Keratinocyte (primary cell): ENCODE measurements around the gene POLDIP3. TPM values are rescaled to one million over a fixed set of nuclear protein-coding genes. Genes with fewer than 3 reads are reported as not detected.

Experiments
- DNase-seq: peaks from one replicate; pipeline ENCODE4 v3.0.0-alpha.2; 2011; ENCODE audit warnings: low read depth, missing footprints, low spot score
- FAIRE-seq: peaks from 2 replicates; lab custom pipeline; 2011; peaks lifted over from hg19 to GRCh38; lab: Jason Lieb, UNC
- H2AFZ ChIP-seq: 2 replicates; pipeline ENCODE4 v1.6.0; 2012; ENCODE audit warnings: low read length, control low read depth, inconsistent platforms; ENCODE audit not compliant: control insufficient read depth
- H3K27ac ChIP-seq: 2 replicates; pipeline ENCODE4 v1.5.1; 2011; ENCODE audit warnings: low read length; ENCODE audit not compliant: control insufficient read depth, insufficient read depth
- H3K27me3 ChIP-seq: 3 replicates; pipeline ENCODE4 v1.6.0; 2011; ENCODE audit warnings: low read length; ENCODE audit not compliant: control insufficient read depth, insufficient read depth; ENCODE audit errors: extremely low read depth
- H3K36me3 ChIP-seq, 2 experiments: 2 replicates in 1 of 2; 3 replicates in 1 of 2; pipeline ENCODE4 v1.5.1; 2011; ENCODE audit warnings: low read length in 2 of 2, mild to moderate bottlenecking in 1 of 2; ENCODE audit not compliant: control insufficient read depth in 2 of 2, insufficient read depth in 2 of 2; ENCODE audit errors: extremely low read depth in 1 of 2
- H3K4me1 ChIP-seq: 3 replicates; pipeline ENCODE4 v1.5.1; 2011; ENCODE audit warnings: low read length; ENCODE audit not compliant: control insufficient read depth, insufficient read depth; ENCODE audit errors: extremely low read depth
- H3K4me2 ChIP-seq: 3 replicates; pipeline ENCODE4 v1.6.0; 2011; ENCODE audit warnings: low read depth, low read length; ENCODE audit not compliant: control insufficient read depth, insufficient read depth; ENCODE audit errors: extremely low read depth
- H3K4me3 ChIP-seq, 3 experiments: fragments of 200-600 bp in 1 of 3; sonication (generic) in 1 of 3; 2 replicates in 2 of 3; 3 replicates in 1 of 3; pipeline ENCODE4 v1.5.1; 2011 to 2016; ENCODE audit warnings: low read length in 3 of 3, mild to moderate bottlenecking in 3 of 3, control low read depth in 2 of 3, inconsistent platforms in 1 of 3, low read depth in 1 of 3, mixed read lengths in 1 of 3, mixed run types in 1 of 3, moderate library complexity in 1 of 3; ENCODE audit not compliant: control insufficient read depth in 2 of 3, insufficient read depth in 2 of 3; ENCODE audit errors: extremely low read depth in 1 of 3
- H3K79me2 ChIP-seq: 2 replicates; pipeline ENCODE4 v1.6.0; 2012; ENCODE audit warnings: low read length; ENCODE audit not compliant: control insufficient read depth, insufficient read depth
- H3K9ac ChIP-seq: 3 replicates; pipeline ENCODE4 v1.6.0; 2011; ENCODE audit warnings: low read length; ENCODE audit not compliant: control insufficient read depth, insufficient read depth; ENCODE audit errors: extremely low read depth
- H3K9me1 ChIP-seq: 3 replicates; pipeline ENCODE4 v1.6.0; 2011; ENCODE audit warnings: low read length; ENCODE audit not compliant: control insufficient read depth, insufficient read depth; ENCODE audit errors: extremely low read depth
- H3K9me3 ChIP-seq: 2 replicates; pipeline ENCODE4 v1.5.1; 2012; ENCODE audit warnings: low read depth, low read length; ENCODE audit not compliant: control insufficient read depth
- H4K20me1 ChIP-seq: 3 replicates; pipeline ENCODE4 v1.6.0; 2011; ENCODE audit warnings: low read length; ENCODE audit not compliant: control insufficient read depth, insufficient read depth; ENCODE audit errors: extremely low read depth
- EZH2 ChIP-seq: IDR thresholded peaks from one replicate; pipeline ENCODE4 v1.6.1; 2012; ENCODE audit warnings: inconsistent platforms, mild to moderate bottlenecking, low read length, moderate library complexity
- dilution Hi-C: fragments of 300-500 bp; cut with MboI; formaldehyde crosslinking; loops from one replicate; pipeline ENCODE4 v1.7.0; 2020; ENCODE audit warnings: low sequenced_read_pairs; ENCODE audit not compliant: extremely low pct_ligation_motif_present
- polyA plus RNA-seq, 5 experiments: library from polyadenylated mRNA; depleted of rRNA in 3 of 5; stranded (reverse) in 3 of 5; stranded (forward) in 1 of 5; unstranded in 1 of 5; fragments of >200 nt; gene quantifications; 1 replicate in 1 of 5; 2 replicates in 3 of 5; 3 replicates in 1 of 5; pipeline versions ENCODE4 v1.2.1 to v1.2.3, GENCODE V29; 2011 to 2012; ENCODE audit warnings: missing spikeins in 2 of 5, low read depth in 1 of 5, low replicate concordance in 1 of 5
- TF ChIP-seq, protein P1 (sequence below), 3 experiments: IDR thresholded peaks in 1 of 3; conservative IDR thresholded peaks in 1 of 3; optimal IDR thresholded peaks in 1 of 3; 2 replicates in 2 of 3; 3 replicates in 1 of 3; pipeline versions ENCODE3 to v1.5.1; 2011; ENCODE audit warnings: low read length in 3 of 3, mild to moderate bottlenecking in 3 of 3, moderate library complexity in 2 of 3, control low read depth in 1 of 3, inconsistent platforms in 1 of 3; ENCODE audit not compliant: insufficient read depth in 2 of 3; ENCODE audit errors: extremely low read depth in 1 of 3

POLDIP3 gene
- polyA plus RNA-seq, 1 donor (not counting 4 experiments of a cell fraction or from before 2014, with no cell fraction given) = 41.9 TPM

GRCh38 chr22:42632096-42632495 is 17.4 kb upstream of the POLDIP3 start:
- Histone ChIP-seq H2AFZ (no peak overlapping the region), H3K79me2 (peaks cover 27% of the 10 kb centered on the region), H3K36me3 (peaks cover 42 to 43% of the 10 kb centered on the region in 2 experiments), H3K9me1 (no peaks in the 10 kb centered on the region), H3K27me3 (no peaks in the 10 kb centered on the region), H3K4me2 (no peak overlapping the region), H3K9me3 (no peaks in the 10 kb centered on the region), H3K9ac (peak overlapping the region; percentile 33), H3K4me1 (peaks cover 33% of the 10 kb centered on the region), H3K4me3 (no peak overlapping the region), H3K27ac (no peak overlapping the region), H4K20me1 (no peaks in the 10 kb centered on the region)
- no peak for FAIRE-seq
- no peak for DNase-seq
- no peak for TF ChIP-seq EZH2
- TF ChIP-seq, protein P1, sequence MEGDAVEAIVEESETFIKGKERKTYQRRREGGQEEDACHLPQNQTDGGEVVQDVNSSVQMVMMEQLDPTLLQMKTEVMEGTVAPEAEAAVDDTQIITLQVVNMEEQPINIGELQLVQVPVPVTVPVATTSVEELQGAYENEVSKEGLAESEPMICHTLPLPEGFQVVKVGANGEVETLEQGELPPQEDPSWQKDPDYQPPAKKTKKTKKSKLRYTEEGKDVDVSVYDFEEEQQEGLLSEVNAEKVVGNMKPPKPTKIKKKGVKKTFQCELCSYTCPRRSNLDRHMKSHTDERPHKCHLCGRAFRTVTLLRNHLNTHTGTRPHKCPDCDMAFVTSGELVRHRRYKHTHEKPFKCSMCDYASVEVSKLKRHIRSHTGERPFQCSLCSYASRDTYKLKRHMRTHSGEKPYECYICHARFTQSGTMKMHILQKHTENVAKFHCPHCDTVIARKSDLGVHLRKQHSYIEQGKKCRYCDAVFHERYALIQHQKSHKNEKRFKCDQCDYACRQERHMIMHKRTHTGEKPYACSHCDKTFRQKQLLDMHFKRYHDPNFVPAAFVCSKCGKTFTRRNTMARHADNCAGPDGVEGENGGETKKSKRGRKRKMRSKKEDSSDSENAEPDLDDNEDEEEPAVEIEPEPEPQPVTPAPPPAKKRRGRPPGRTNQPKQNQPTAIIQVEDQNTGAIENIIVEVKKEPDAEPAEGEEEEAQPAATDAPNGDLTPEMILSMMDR (optimal IDR thresholded peaks at IDR 0.05 in 1 of 3, IDR thresholded peaks at IDR 0.05 in 1 of 3, conservative IDR thresholded peaks at IDR 0.05 in 1 of 3; ENCODE audit: extremely low read depth in 1 of 3, insufficient read depth in 2 of 3, low read length in 3 of 3) = peak; percentile 20 to 31 (median 24)
- dilution Hi-C loops = no loop called here

- no peak for DNase-seq
Measured at GRCh38 chr22:42630901-42631602, 16.4 kb upstream of the POLDIP3 start.

More at GRCh38 chr22:42630901-42631602, 16.4 kb upstream of the POLDIP3 start:
- Histone ChIP-seq H3K36me3 (peaks cover 45 to 48% of the 10 kb centered on the region in 2 experiments), H3K27ac (peak overlapping the region; percentile 72), H3K27me3 (no peaks in the 10 kb centered on the region), H3K9me1 (no peaks in the 10 kb centered on the region), H3K4me1 (peaks cover 29% of the 10 kb centered on the region), H3K79me2 (peaks cover 24% of the 10 kb centered on the region), H3K4me2 (peak overlapping the region; percentile 64), H3K9ac (peak overlapping the region; percentile 72), H4K20me1 (no peaks in the 10 kb centered on the region), H3K9me3 (no peaks in the 10 kb centered on the region), H2AFZ (peak overlapping the region; percentile 75), H3K4me3 (peak overlapping the region in 1 of 3 experiments; percentile 26)
- dilution Hi-C loops = no loop called here
- TF ChIP-seq, protein P1 (optimal IDR thresholded peaks at IDR 0.05 in 1 of 3, IDR thresholded peaks at IDR 0.05 in 1 of 3, conservative IDR thresholded peaks at IDR 0.05 in 1 of 3; ENCODE audit: extremely low read depth in 1 of 3, insufficient read depth in 2 of 3, low read length in 3 of 3) = peak in 1 of 3 experiments; percentile 2
- no peak for TF ChIP-seq EZH2
- FAIRE-seq = peak; percentile 87
